PC-9 (cell line): ENCODE measurements around the gene RAX.

Experiments
- CTCF ChIP-seq: fragments of 200-600 bp; sonication (generic); conservative IDR thresholded peaks from 2 replicates; pipeline ENCODE4 v1.6.1; 2017; ENCODE audit warnings: mixed run types, antibody characterized with exemption, mild to moderate bottlenecking, moderate library complexity
- EZH2 ChIP-seq: fragments of 200-600 bp; sonication (generic); IDR thresholded peaks from 2 replicates; pipeline ENCODE4 v1.8.0; 2017; ENCODE audit warnings: antibody characterized with exemption, low read depth

GRCh38 chr18:59222341-59222740, 50.9 kb downstream of the RAX start:
- TF ChIP-seq CTCF: no peak
- no peak for TF ChIP-seq EZH2
